NCI-H2107 (cell line): Measurements from ENCODE around the gene DMXL1.

ENCODE experiments used
- DNase-seq: peaks from one replicate; lab custom pipeline; 2025; lab: John Stamatoyannopoulos, UW

Gene DMXL1

GRCh38 chr5:119289438-119290044, 218.7 kb downstream of the DMXL1 start:
- no peak for DNase-seq

DNA sequence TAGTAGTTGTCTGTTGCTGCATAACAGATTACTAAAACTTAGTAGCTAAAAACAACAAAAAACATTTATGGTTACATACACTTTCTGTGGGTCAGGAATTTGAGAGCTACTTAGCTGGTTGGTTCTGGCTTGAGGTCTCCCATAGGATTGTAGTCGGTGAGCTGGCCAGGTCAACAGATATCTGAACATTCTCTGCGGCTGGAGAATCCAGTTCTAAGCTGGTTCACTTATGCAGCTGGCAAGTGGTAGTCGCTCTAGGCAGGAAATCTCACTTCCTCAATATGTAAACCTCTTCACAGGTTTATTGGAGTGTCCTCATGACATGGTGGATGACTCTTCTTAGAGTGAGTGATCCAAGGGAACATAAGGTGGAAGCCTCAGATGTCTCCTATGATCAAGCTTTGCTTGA, 219.3 kb downstream of the DMXL1 start:
- no peak for DNase-seq

DNA sequence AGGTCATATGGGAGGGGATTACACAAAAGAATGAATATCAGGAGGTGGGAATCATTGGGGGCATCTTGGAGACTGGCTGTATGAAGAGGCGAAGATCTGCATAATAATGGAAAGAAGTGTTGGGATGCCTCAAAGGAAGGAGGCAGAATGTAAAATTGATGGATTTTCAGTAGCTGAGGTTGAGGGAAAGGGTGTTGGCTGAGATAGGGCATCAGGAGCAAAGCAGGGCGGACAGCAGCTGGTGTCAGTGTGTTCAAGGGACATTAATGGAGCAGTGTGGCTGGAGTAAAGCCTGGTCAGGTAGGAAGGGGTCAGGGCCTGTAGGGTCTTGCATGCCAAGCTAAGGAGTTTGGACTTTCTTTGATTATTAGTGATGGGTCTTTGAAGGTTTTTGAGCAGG, 219.7 kb downstream of the DMXL1 start:
- DNase-seq: no peak

DNA sequence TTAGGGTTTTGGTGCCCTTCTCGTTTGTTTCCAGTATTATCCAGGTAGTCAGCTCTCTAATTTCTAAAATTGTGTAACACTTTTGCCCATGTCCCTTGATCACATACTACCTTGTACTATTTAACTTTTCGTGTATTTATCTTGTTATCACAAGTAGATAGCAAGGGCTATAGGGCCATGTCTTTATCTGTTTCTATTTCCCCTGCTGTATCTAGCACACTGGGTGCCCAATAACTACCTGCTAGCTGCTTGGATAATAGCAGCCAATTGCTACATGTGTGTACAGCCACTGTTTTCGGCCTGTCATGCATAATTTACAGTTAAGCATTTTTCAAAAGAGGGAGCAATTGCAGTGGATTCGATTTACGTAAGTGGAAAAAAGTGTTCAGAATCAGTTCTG, 220.2 kb downstream of the DMXL1 start:
- no peak for DNase-seq

- no peak for DNase-seq
These were observed 221.0 kb downstream of the DMXL1 start for GRCh38 chr5:119291877-119292276.

GRCh38 chr5:119292701-119293515, 222.0 kb downstream of the DMXL1 start:
- no peak for DNase-seq

DNA sequence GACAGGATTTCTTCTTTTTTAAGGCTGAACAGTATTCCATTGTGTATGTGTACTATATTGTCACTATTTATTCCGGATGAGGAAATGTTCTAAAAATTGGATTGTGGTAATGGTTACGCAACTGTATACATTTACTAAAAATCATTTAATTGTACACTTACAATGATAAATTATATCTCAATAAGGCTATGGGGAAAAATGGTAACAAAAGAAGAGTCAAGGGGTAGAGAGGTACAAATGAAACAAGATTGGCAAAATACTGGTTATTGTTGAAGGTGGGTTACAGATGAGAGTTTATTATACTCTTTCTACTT, 222.6 kb downstream of the DMXL1 start:
- DNase-seq: no peak
